GM12878 (cell line): Measurements from ENCODE around the gene EXD1. TPM values are rescaled to one million over a fixed set of nuclear protein-coding genes. Genes with fewer than 3 reads are reported as not detected.

ENCODE experiments used
- ATAC-seq: fragments of 200-7000 bp; cut with Tn5 transposase; 3 replicates; pipeline ENCODE4 v1.9.1; 2020; ENCODE audit warnings: mild to moderate bottlenecking, moderate library complexity
- Bru-seq: library from RNA; stranded (reverse); fragments of 400-500 nt; gene quantifications from one replicate; lab custom pipeline; 2021; lab: Mats Ljungman, UMichigan
- BruChase-seq, 2 experiments: library from RNA; stranded (reverse); fragments of 400-500 nt; gene quantifications; one replicate each; lab custom pipeline; 2021; lab: Mats Ljungman, UMichigan
- BruUV-seq: library from RNA; stranded (reverse); fragments of 400-500 nt; replicated peaks from 2 replicates; lab custom pipeline; 2021; lab: Mats Ljungman, UMichigan
- CTCF ChIA-PET: fragments of 300-600 bp; sonication (Branson Sonifier 250); formaldehyde crosslinking; extraction: SDS; loops from one replicate; lab custom pipeline; 2021; ENCODE audit warnings: inconsistent platforms; lab: Yijun Ruan, JAX
- POLR2A ChIA-PET: fragments of 350-600 bp; formaldehyde crosslinking; extraction: SDS; loops from one replicate; lab custom pipeline; 2021; ENCODE audit warnings: inconsistent platforms; lab: Charles Lee
- RAD21 ChIA-PET: fragments of 300-600 bp; sonication (Branson Sonifier 250); formaldehyde crosslinking; loops from one replicate; lab custom pipeline; 2023; ENCODE audit warnings: antibody characterized with exemption; ENCODE audit not compliant: unreplicated experiment; lab: Charles Lee
- SMC1A ChIA-PET: fragments of 300-600 bp; sonication (Branson Sonifier 250); formaldehyde crosslinking; loops from one replicate; lab custom pipeline; 2023; ENCODE audit not compliant: unreplicated experiment, uncharacterized antibody; lab: Charles Lee
- DNase-seq: peaks from one replicate; pipeline ENCODE4 v3.0.0-alpha.2; 2011; ENCODE audit warnings: low read depth, low spot score
- FAIRE-seq: peaks from 3 replicates; lab custom pipeline; 2011; peaks lifted over from hg19 to GRCh38; lab: Jason Lieb, UNC
- H2AFZ ChIP-seq: 2 replicates; pipeline ENCODE4 v1.6.0; 2011; ENCODE audit warnings: low read depth, low read length, control low read depth; ENCODE audit not compliant: control insufficient read depth
- H3K27ac ChIP-seq: 2 replicates; pipeline ENCODE4 v1.5.1; 2011; ENCODE audit warnings: control low read depth; ENCODE audit not compliant: control insufficient read depth, insufficient read depth
- H3K27me3 ChIP-seq, 2 experiments: replicated peaks in 1 of 2; 2 replicates each; pipeline versions ENCODE4 v1.6.0 to v1.6.1; 2011; ENCODE audit warnings: low read length in 1 of 2; ENCODE audit not compliant: control insufficient read depth in 2 of 2, insufficient read depth in 2 of 2
- H3K36me3 ChIP-seq, 2 experiments: 2 replicates each; pipeline ENCODE4 v1.5.1; 2011; ENCODE audit warnings: low read length in 1 of 2; ENCODE audit not compliant: control insufficient read depth in 2 of 2, insufficient read depth in 2 of 2
- H3K4me1 ChIP-seq: 2 replicates; pipeline ENCODE4 v1.6.1; 2011; ENCODE audit warnings: mild to moderate bottlenecking, low read length, moderate library complexity, mixed read lengths; ENCODE audit not compliant: control insufficient read depth, insufficient read depth
- H3K4me2 ChIP-seq: 2 replicates; pipeline ENCODE4 v1.6.0; 2011; ENCODE audit warnings: control low read depth; ENCODE audit not compliant: control insufficient read depth, insufficient read depth
- H3K4me3 ChIP-seq: fragments of 200-600 bp; sonication (generic); 2 replicates; pipeline ENCODE4 v1.5.1; 2016
- H3K79me2 ChIP-seq: 2 replicates; pipeline ENCODE4 v1.6.0; 2011; ENCODE audit warnings: low read length; ENCODE audit not compliant: control insufficient read depth, insufficient read depth
- H3K9ac ChIP-seq: 2 replicates; pipeline ENCODE4 v1.8.0; 2011; ENCODE audit warnings: low read length, control low read depth, mixed read lengths; ENCODE audit not compliant: control insufficient read depth, insufficient read depth
- H3K9me3 ChIP-seq: replicated peaks from 3 replicates; pipeline ENCODE4 v1.5.1; 2011; ENCODE audit warnings: mild to moderate bottlenecking, low read length; ENCODE audit not compliant: control insufficient read depth, insufficient read depth
- H4K20me1 ChIP-seq: 2 replicates; pipeline ENCODE4 v1.6.0; 2011; ENCODE audit not compliant: control insufficient read depth, insufficient read depth
- BMI1 ChIP-seq: fragments of 450-650 bp; IDR thresholded peaks from 2 replicates; pipeline ENCODE4 v1.6.1; 2016; ENCODE audit warnings: mild to moderate bottlenecking, moderate library complexity, borderline replicate concordance
- BRCA1 ChIP-seq: IDR thresholded peaks from 2 replicates; pipeline ENCODE4 v1.6.1; 2011; ENCODE audit warnings: low read depth, low read length, improper control_type of control experiment
- JUNB ChIP-seq: IDR thresholded peaks from 2 replicates; pipeline ENCODE4 v1.6.1; 2016; ENCODE audit warnings: antibody characterized with exemption, mild to moderate bottlenecking
- MLLT1 ChIP-seq: fragments of 450-650 bp; IDR thresholded peaks from 2 replicates; pipeline ENCODE4 v1.6.1; 2016; ENCODE audit warnings: mild to moderate bottlenecking
- MYC ChIP-seq: IDR thresholded peaks from 2 replicates; pipeline ENCODE4 v1.6.1; 2011; ENCODE audit warnings: mild to moderate bottlenecking, low read length, moderate library complexity, inconsistent platforms; ENCODE audit not compliant: insufficient read depth, insufficient replicate concordance, insufficient read length, severe bottlenecking
- NR2C1 ChIP-seq: fragments of 450-650 bp; IDR thresholded peaks from 2 replicates; pipeline ENCODE4 v1.6.1; 2017; ENCODE audit warnings: antibody characterized with exemption, mild to moderate bottlenecking, moderate library complexity
- RAD51 ChIP-seq: fragments of 450-650 bp; IDR thresholded peaks from 2 replicates; pipeline ENCODE4 v1.6.1; 2016; ENCODE audit warnings: moderate library complexity, mild to moderate bottlenecking, inconsistent platforms
- RB1 ChIP-seq: fragments of 450-650 bp; formaldehyde crosslinking; IDR thresholded peaks from 2 replicates; pipeline ENCODE4 v1.6.1; 2017; ENCODE audit warnings: mild to moderate bottlenecking, borderline replicate concordance
- RCOR1 ChIP-seq: conservative IDR thresholded peaks from 2 replicates; pipeline ENCODE4 v1.6.1; 2012; ENCODE audit warnings: low read depth, low read length, improper control_type of control experiment
- RELA ChIP-seq: fragments of 450-650 bp; IDR thresholded peaks from 2 replicates; pipeline ENCODE4 v1.8.0; 2014; ENCODE audit warnings: borderline replicate concordance; ENCODE audit not compliant: partially characterized antibody
- SIN3A ChIP-seq: IDR thresholded peaks from 2 replicates; pipeline ENCODE4 v1.6.1; 2012; ENCODE audit warnings: low read depth, low read length, improper control_type of control experiment
- TCF7 ChIP-seq: IDR thresholded peaks from 2 replicates; pipeline ENCODE4 v1.6.1; 2014; ENCODE audit warnings: antibody characterized with exemption, borderline replicate concordance
- USF2 ChIP-seq: IDR thresholded peaks from 2 replicates; pipeline ENCODE4 v1.6.1; 2011; ENCODE audit warnings: low read depth, low read length, improper control_type of control experiment, borderline replicate concordance
- WRNIP1 ChIP-seq: IDR thresholded peaks from 2 replicates; pipeline ENCODE4 v1.6.1; 2011; ENCODE audit warnings: low read depth, low read length, improper control_type of control experiment, borderline replicate concordance
- WGBS: methylation state at CpG from one replicate; pipeline ENCODE4 v1.1.6; 2016; ENCODE audit warnings: low lambda C conversion rate; ENCODE audit not compliant: insufficient replicate concordance, insufficient coverage; ENCODE audit errors: missing lambda C conversion rate; 5-methylcytosine and 5-hydroxymethylcytosine counted together
- in situ Hi-C: fragments of 300-500 bp; cut with MboI; formaldehyde crosslinking; loops from 9 replicates; pipeline ENCODE4 v1.14.3; 2018; ENCODE audit warnings: mixed read lengths
- intact Hi-C: fragments of 100-400 bp; cut with micrococcal nuclease; formaldehyde crosslinking; loops from one replicate; pipeline ENCODE4 v1.14.2; 2022; ENCODE audit not compliant: unreplicated experiment
- long read RNA-seq, 2 experiments: library from polyadenylated mRNA; unstranded; transcript quantifications; one replicate each; pipeline ENCODE4 v2.0.0, GENCODE V29; 2019 to 2020
- polyA minus RNA-seq, 3 experiments: library from RNA; depleted of rRNA, polyadenylated mRNA; stranded (reverse); fragments of >200 nt; gene quantifications; 2 replicates each; pipeline ENCODE4 v1.2.3, GENCODE V29; 2011
- polyA plus RNA-seq, 11 experiments: library from polyadenylated mRNA; depleted of rRNA in 4 of 11; unstranded in 6 of 11; stranded (reverse) in 5 of 11; fragments of >200 nt; fragmentation: Nextera tagmentation in 4 of 11; fragmentation: Illumina TruSeq in 1 of 11; extraction: Ambion mirVana in 4 of 11; extraction: Trizol in 1 of 11; gene quantifications; 1 replicate in 1 of 11; 2 replicates in 10 of 11; pipeline versions ENCODE4 v1.2.1 to v1.2.3, GENCODE V29; 2011 to 2016; ENCODE audit warnings: inconsistent platforms in 2 of 11, missing spikeins in 2 of 11, low read depth in 1 of 11
- total RNA-seq, 4 experiments: library from RNA; depleted of rRNA in 3 of 4; stranded (reverse); fragments of >200 nt in 3 of 4; fragmentation: Illumina TruSeq in 1 of 4; extraction: Trizol in 1 of 4; gene quantifications; 2 replicates each; pipeline versions ENCODE4 v1.2.1 to v1.2.3, GENCODE V29; 2013 to 2021

Gene EXD1
- total RNA-seq (2013; cell fraction: nucleolus; rRNA removed): not detected in 2 replicates
- 0.05 TPM in 1 of 2 replicates, not detected in the other for total RNA-seq (2014; rRNA removed)
- not detected in 2 replicates for total RNA-seq (2014; rRNA removed; fragmentation: Illumina TruSeq; extraction: Trizol)
- total RNA-seq (2021): not detected in 2 replicates
- not detected for polyA plus RNA-seq (2011; ENCODE audit: low read depth)
- not detected in 2 replicates for polyA plus RNA-seq (2011; rRNA removed)
- not detected in 2 replicates for polyA plus RNA-seq (2011; cell fraction: cytosol; rRNA removed)
- not detected in 2 replicates for polyA plus RNA-seq (2011; cell fraction: nucleus; rRNA removed)
- 0.14 TPM in 1 of 2 replicates, not detected in the other for polyA plus RNA-seq (2012)
- polyA plus RNA-seq (2014; fragmentation: Illumina TruSeq; extraction: Trizol): not detected in 2 replicates
- under 1 TPM in 1 of 2 experiments, not detected in 1; 0.19 TPM for polyA plus RNA-seq (2014; fragmentation: Nextera tagmentation; extraction: Ambion mirVana)
- polyA plus RNA-seq (2014; rRNA removed): not detected in 2 replicates
- not detected for polyA plus RNA-seq (2016; fragmentation: Nextera tagmentation; extraction: Ambion mirVana)
- not detected in 2 replicates for polyA minus RNA-seq (2011; rRNA and poly(A)+ RNA removed)
- polyA minus RNA-seq (2011; cell fraction: cytosol; rRNA and poly(A)+ RNA removed): not detected in 2 replicates
- polyA minus RNA-seq (2011; cell fraction: nucleus; rRNA and poly(A)+ RNA removed): not detected in 2 replicates
- Bru-seq, nascent RNA: percentile 10 among the genes with signal in this experiment
- percentile 4 among the genes with signal in this experiment for BruChase-seq, experiment 1, labeled RNA remaining after a 6-hour chase
- BruChase-seq, experiment 2, labeled RNA remaining after a 2-hour chase: percentile 11 among the genes with signal in this experiment
- long read RNA-seq, experiment 1: 0 reads
- long read RNA-seq, experiment 2: 0 reads

GRCh38 chr15:41230650-41231421 lies at the start of gene EXD1, which contains the start of gene CHP1:
Gene EXD1 (minus strand): TSS chr15:41230757. CDS start chr15:41226575, 4,182 bp downstream.
Gene CHP1 (plus strand): TSS chr15:41231268. CDS start chr15:41231383, 115 bp downstream.
- CTCF ChIA-PET: interaction anchor here (0.5 to 2.0 kb wide), 23 partner anchors 9 to 1972 kb away, joined by 3 to 17 read pairs (median 3); partner anchors contain the start of genes NUSAP1 and OIP5
- Histone ChIP-seq H3K4me1 (peaks cover 2% of the 10 kb centered on the region; the same call in 1 of the 2 replicates), H3K27me3 (no peaks in the 10 kb centered on the region), H3K9me3 (no peaks in the 10 kb centered on the region), H3K27ac (peak within 1 kb of the TSS; percentile 89), H3K9ac (peak within 1 kb of the TSS; percentile 85), H4K20me1 (no peaks in the 10 kb centered on the region), H2AFZ (peak within 1 kb of the TSS; percentile 99), H3K4me3 (peak within 1 kb of the TSS; percentile 86), H3K4me2 (peak within 1 kb of the TSS; percentile 62), H3K79me2 (peaks cover 10% of the 10 kb centered on the region), H3K36me3 (no peaks in the 10 kb centered on the region)
- in situ Hi-C loops: no loop called here
- peak; percentile 99 for ATAC-seq
- SMC1A ChIA-PET: interaction anchor here (0.7 to 1.5 kb wide), 5 partner anchors 32 to 115 kb away, joined by 3 to 6 read pairs (median 3); partner anchors contain the start of genes INO80, NUSAP1 and OIP5
- WGBS: 1% methylated on average over 70 of the region's 72 CpGs
- POLR2A ChIA-PET: interaction anchor here (0.5 to 1.3 kb wide), 8 partner anchors 53 to 631 kb away, joined by 3 to 7 read pairs (median 4); partner anchors contain the start of genes C15orf62, NUSAP1 and OIP5
- RAD21 ChIA-PET: interaction anchor here (0.6 to 1.4 kb wide), 11 partner anchors 24 to 325 kb away, joined by 3 to 6 read pairs (median 4); partner anchors contain the start of genes NUSAP1 and OIP5
- no TSS peak for BruUV-seq
- peak; percentile 87 for DNase-seq
- FAIRE-seq: peak; percentile 95
- intact Hi-C loops: loop anchor here (1.0 to 5.0 kb wide), 3 partner anchors 51 to 171 kb away; partner anchors contain the start of genes NDUFAF1, NUSAP1 and OIP5
- no peak for TF ChIP-seq USF2
- TF ChIP-seq BRCA1: no peak
- no peak for TF ChIP-seq WRNIP1
- peak; percentile 100 for TF ChIP-seq MLLT1
- TF ChIP-seq RB1: peak; percentile 57
- no peak; the same call in 1 of the 2 replicates for TF ChIP-seq RCOR1
- TF ChIP-seq RAD51: no peak
- TF ChIP-seq TCF7: no peak
- TF ChIP-seq BMI1: no peak
- no peak for TF ChIP-seq NR2C1
- no peak; the same call in 1 of the 2 replicates for TF ChIP-seq JUNB
- TF ChIP-seq RELA: peak; percentile 41
- no peak for TF ChIP-seq MYC
- TF ChIP-seq SIN3A: peak; percentile 90
